K562 (cell line): ENCODE data around the gene ACTL7B.

Source experiments
- ARNT ChIP-seq, 2 experiments: fragments of 450-650 bp; IDR thresholded peaks; 2 replicates each; pipeline ENCODE4 v1.6.1; 2016; ENCODE audit warnings: mild to moderate bottlenecking in 1 of 2
- CXXC5 ChIP-seq: fragments of 250-450 bp; sonication (Bioruptor Pico); IDR thresholded peaks from 2 replicates; pipeline ENCODE4 v1.8.0; 2022; ENCODE audit warnings: inconsistent platforms, mild to moderate bottlenecking, moderate library complexity
- EGR1 ChIP-seq: fragments of 450-650 bp; conservative IDR thresholded peaks from 2 replicates; pipeline ENCODE4 v1.6.1; 2017; ENCODE audit warnings: mild to moderate bottlenecking
- EZH2 ChIP-seq: IDR thresholded peaks from 2 replicates; pipeline ENCODE4 v1.6.1; 2012; ENCODE audit warnings: low read depth, mild to moderate bottlenecking, inconsistent platforms, low read length, borderline replicate concordance
- FOSL1 ChIP-seq: fragments of 200-800 bp; sonication (Bioruptor generic); conservative IDR thresholded peaks from 2 replicates; pipeline ENCODE4 v1.6.1; 2016; ENCODE audit warnings: missing genetic modification characterization, missing compliant biosample characterization
- RCOR1 ChIP-seq, 2 experiments: IDR thresholded peaks; 2 replicates each; pipeline ENCODE4 v1.6.1; 2012; ENCODE audit warnings: low read depth in 2 of 2, low read length in 2 of 2, borderline replicate concordance in 1 of 2, improper control_type of control experiment in 1 of 2
- ZFP36 ChIP-seq: fragments of 150-350 bp; IDR thresholded peaks from 2 replicates; pipeline ENCODE4 v1.6.1; 2018; ENCODE audit warnings: low read length, low read depth; ENCODE audit not compliant: partially characterized antibody
- TF ChIP-seq, protein P1 (sequence below), 3 experiments: IDR thresholded peaks in 2 of 3; conservative IDR thresholded peaks in 1 of 3; 2 replicates each; pipeline ENCODE4 v1.5.1; 2011 to 2012; ENCODE audit warnings: low read length in 3 of 3, mild to moderate bottlenecking in 3 of 3, control low read depth in 2 of 3, improper control_type of control experiment in 1 of 3, inconsistent platforms in 1 of 3, low read depth in 1 of 3, mixed read lengths in 1 of 3, moderate library complexity in 1 of 3; ENCODE audit not compliant: insufficient read depth in 2 of 3

- TF ChIP-seq FOSL1 (tag) (no peak), RCOR1 (IDR thresholded peaks at IDR 0.05; ENCODE audit: borderline replicate concordance in 1 of 2, low read depth in 2 of 2, low read length in 2 of 2) (no peak), CXXC5 (CRISPR knock-in tag) (no peak), EGR1 (no peak), ZFP36 (no peak), EZH2 (no peak), ARNT (IDR thresholded peaks at IDR 0.05) (no peak)
- TF ChIP-seq, protein P1, sequence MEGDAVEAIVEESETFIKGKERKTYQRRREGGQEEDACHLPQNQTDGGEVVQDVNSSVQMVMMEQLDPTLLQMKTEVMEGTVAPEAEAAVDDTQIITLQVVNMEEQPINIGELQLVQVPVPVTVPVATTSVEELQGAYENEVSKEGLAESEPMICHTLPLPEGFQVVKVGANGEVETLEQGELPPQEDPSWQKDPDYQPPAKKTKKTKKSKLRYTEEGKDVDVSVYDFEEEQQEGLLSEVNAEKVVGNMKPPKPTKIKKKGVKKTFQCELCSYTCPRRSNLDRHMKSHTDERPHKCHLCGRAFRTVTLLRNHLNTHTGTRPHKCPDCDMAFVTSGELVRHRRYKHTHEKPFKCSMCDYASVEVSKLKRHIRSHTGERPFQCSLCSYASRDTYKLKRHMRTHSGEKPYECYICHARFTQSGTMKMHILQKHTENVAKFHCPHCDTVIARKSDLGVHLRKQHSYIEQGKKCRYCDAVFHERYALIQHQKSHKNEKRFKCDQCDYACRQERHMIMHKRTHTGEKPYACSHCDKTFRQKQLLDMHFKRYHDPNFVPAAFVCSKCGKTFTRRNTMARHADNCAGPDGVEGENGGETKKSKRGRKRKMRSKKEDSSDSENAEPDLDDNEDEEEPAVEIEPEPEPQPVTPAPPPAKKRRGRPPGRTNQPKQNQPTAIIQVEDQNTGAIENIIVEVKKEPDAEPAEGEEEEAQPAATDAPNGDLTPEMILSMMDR (IDR thresholded peaks at IDR 0.05 in 2 of 3, conservative IDR thresholded peaks at IDR 0.05 in 1 of 3; ENCODE audit: insufficient read depth in 2 of 3, low read depth in 1 of 3, low read length in 3 of 3) = no peak
These were observed 10.9 kb downstream of the ACTL7B start for GRCh38 chr9:108844856-108845255.
